ENCODE data around the gene ARHGEF19. TPM values are rescaled to one million over a fixed set of nuclear protein-coding genes. Genes with fewer than 3 reads are reported as not detected.

Gene ARHGEF19
- total RNA-seq, 2 donors from 2014 or later: 14.8 to 17.5 TPM

DNA sequence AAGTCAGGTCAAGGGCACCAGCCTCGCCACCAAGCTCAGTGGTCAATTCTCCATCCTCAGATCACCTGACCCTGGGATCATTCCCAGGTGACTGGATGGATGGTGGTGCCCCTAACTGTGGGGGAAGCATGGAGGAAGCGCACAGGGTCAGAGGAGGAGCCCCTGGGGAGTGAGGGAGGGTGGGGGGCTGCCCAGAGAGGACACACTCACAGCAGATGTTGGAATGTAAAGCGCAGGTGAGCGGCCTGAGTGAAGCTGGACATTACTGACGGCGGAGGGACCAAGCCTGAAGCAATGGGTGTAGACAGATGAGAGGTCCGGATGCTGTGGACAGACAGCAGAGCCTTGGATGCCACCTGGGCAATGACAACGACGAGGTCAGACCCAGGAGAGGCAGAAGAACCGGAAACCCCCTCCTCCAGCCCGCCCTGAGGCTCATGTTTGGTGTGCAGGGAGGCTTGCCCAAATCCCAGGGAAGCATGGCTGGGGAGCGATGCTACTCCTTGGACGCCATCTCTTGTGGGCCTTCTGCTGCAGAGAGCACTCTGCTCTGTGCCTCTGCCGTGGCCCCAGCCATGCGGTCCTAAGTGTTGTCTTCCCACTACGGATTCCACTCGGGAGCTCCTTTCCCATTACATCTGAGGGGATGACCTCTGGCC is 30.2 kb upstream of the ARHGEF19 start:
- no peak overlapping the region for H3K27ac Mint-ChIP-seq
- no peak overlapping the region for H3K4me3 Mint-ChIP-seq
- H3K27ac ChIP-seq (ENCODE audit: low read depth, low read length): no peak overlapping the region
- peaks cover 2% of the 10 kb centered on the region for H3K4me1 Mint-ChIP-seq
- no peak for DNase-seq
- no peaks in the 10 kb centered on the region for H3K9me3 ChIP-seq (ENCODE audit: control insufficient read depth, low read length)
- H3K36me3 Mint-ChIP-seq (ENCODE audit: low read depth): peaks cover 4% of the 10 kb centered on the region
- H3K27me3 Mint-ChIP-seq (ENCODE audit: insufficient read depth): no peaks in the 10 kb centered on the region
- H3K4me3 ChIP-seq (ENCODE audit: low read length): no peak overlapping the region
- WGBS, 2 experiments (ENCODE audit: insufficient coverage in 1 of 2, insufficient read length in 1 of 2): 92 to 93% methylated on average over 15 to 17 of the region's 17 CpGs
- H3K9me3 Mint-ChIP-seq: no peaks in the 10 kb centered on the region
- no peaks in the 10 kb centered on the region for H3K27me3 ChIP-seq (ENCODE audit: control insufficient read depth, insufficient read depth, low read length, poor library complexity, severe bottlenecking)
- no peak overlapping the region for H3K9ac ChIP-seq (ENCODE audit: extremely low read depth, low read length, poor library complexity, severe bottlenecking)
- H3K4me1 ChIP-seq (ENCODE audit: control insufficient read depth, insufficient read depth, low read length): no peaks in the 10 kb centered on the region
- TF ChIP-seq, protein P1, sequence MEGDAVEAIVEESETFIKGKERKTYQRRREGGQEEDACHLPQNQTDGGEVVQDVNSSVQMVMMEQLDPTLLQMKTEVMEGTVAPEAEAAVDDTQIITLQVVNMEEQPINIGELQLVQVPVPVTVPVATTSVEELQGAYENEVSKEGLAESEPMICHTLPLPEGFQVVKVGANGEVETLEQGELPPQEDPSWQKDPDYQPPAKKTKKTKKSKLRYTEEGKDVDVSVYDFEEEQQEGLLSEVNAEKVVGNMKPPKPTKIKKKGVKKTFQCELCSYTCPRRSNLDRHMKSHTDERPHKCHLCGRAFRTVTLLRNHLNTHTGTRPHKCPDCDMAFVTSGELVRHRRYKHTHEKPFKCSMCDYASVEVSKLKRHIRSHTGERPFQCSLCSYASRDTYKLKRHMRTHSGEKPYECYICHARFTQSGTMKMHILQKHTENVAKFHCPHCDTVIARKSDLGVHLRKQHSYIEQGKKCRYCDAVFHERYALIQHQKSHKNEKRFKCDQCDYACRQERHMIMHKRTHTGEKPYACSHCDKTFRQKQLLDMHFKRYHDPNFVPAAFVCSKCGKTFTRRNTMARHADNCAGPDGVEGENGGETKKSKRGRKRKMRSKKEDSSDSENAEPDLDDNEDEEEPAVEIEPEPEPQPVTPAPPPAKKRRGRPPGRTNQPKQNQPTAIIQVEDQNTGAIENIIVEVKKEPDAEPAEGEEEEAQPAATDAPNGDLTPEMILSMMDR (conservative IDR thresholded peaks at IDR 0.05): no peak
- peaks cover 7% of the 10 kb centered on the region for H3K36me3 ChIP-seq (ENCODE audit: control insufficient read depth, insufficient read depth, low read length)

DNA sequence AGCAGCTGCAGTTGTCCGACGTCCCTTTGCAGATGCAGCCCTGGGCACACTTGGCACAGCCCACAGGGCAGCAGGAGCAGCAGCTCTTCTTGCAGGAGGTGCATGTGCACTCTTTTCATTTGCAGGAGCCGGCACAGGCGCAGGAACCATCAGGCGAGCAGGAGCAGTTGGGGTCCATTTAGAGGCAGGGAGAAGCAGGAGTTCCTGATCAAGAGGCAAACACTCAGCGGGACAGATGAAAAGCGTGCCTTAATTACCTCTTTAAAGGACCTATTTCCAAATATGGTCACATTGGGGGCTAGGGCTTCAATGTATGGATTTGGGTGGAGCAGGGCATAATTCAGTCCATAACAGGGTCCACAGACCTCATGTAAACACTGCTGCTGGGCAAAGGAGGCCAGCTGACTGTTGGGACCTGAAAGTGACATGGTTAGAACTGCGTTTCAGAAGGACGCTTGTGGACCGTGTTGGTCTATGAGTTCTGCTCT is 28.8 kb upstream of the ARHGEF19 start:
- Histone ChIP-seq H3K36me3 (ENCODE audit: control insufficient read depth, insufficient read depth, low read length) (no peaks in the 10 kb centered on the region), H3K4me3 (ENCODE audit: low read length) (no peak overlapping the region), H3K9ac (ENCODE audit: extremely low read depth, low read length, poor library complexity, severe bottlenecking) (no peak overlapping the region), H3K27ac (ENCODE audit: low read depth, low read length) (no peak overlapping the region), H3K4me1 (ENCODE audit: control insufficient read depth, insufficient read depth, low read length) (peaks cover 5% of the 10 kb centered on the region), H3K9me3 (ENCODE audit: control insufficient read depth, low read length) (no peaks in the 10 kb centered on the region), H3K27me3 (ENCODE audit: control insufficient read depth, insufficient read depth, low read length, poor library complexity, severe bottlenecking) (no peaks in the 10 kb centered on the region)
- Mint-ChIP-seq H3K36me3 (ENCODE audit: low read depth) (no peaks in the 10 kb centered on the region), H3K27ac (no peak overlapping the region), H3K27me3 (ENCODE audit: insufficient read depth) (no peaks in the 10 kb centered on the region), H3K9me3 (no peaks in the 10 kb centered on the region), H3K4me1 (peaks cover 11% of the 10 kb centered on the region), H3K4me3 (no peak overlapping the region)
- WGBS, 2 experiments (ENCODE audit: insufficient coverage in 1 of 2, insufficient read length in 1 of 2): 86 to 94% methylated on average over 10 of the region's 10 CpGs
- no peak for DNase-seq
- TF ChIP-seq, protein P1 (conservative IDR thresholded peaks at IDR 0.05): no peak

DNA sequence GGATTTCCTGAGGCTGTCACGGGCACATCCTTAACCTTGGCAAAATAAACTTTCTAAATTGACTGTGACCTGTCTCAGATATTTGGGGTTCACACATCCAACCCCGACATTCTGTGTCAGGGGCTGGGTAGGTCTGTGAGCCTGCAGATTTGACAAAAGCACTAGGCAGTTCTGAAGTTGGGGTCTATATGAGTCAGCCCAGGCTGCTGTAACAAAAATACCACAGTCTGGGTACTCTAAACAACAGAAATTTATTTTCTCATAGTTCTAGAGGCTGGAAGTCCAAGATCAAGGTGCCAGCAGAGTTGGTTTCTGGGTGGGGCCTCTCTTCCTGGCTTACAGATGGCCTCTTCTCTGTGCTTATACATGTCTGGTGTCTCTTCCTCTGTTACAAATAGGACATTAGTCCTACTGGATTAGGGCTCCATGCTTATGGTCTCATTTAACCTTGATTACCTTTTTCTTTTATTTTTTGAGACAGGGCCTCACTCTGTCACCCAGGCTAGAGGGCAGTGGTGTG is 27.6 kb upstream of the ARHGEF19 start:
- Mint-ChIP-seq H3K27ac (no peak overlapping the region), H3K27me3 (ENCODE audit: insufficient read depth) (no peaks in the 10 kb centered on the region), H3K4me3 (no peak overlapping the region), H3K36me3 (ENCODE audit: low read depth) (no peaks in the 10 kb centered on the region), H3K9me3 (no peaks in the 10 kb centered on the region), H3K4me1 (peaks cover 12% of the 10 kb centered on the region)
- Histone ChIP-seq H3K4me1 (ENCODE audit: control insufficient read depth, insufficient read depth, low read length) (peaks cover 5% of the 10 kb centered on the region), H3K9ac (ENCODE audit: extremely low read depth, low read length, poor library complexity, severe bottlenecking) (no peak overlapping the region), H3K36me3 (ENCODE audit: control insufficient read depth, insufficient read depth, low read length) (no peaks in the 10 kb centered on the region), H3K27me3 (ENCODE audit: control insufficient read depth, insufficient read depth, low read length, poor library complexity, severe bottlenecking) (no peaks in the 10 kb centered on the region), H3K27ac (ENCODE audit: low read depth, low read length) (no peak overlapping the region), H3K4me3 (ENCODE audit: low read length) (no peak overlapping the region), H3K9me3 (ENCODE audit: control insufficient read depth, low read length) (no peaks in the 10 kb centered on the region)
- DNase-seq: no peak
- TF ChIP-seq, protein P1 (conservative IDR thresholded peaks at IDR 0.05): no peak
- 92 to 93% methylated on average over 2 of the region's 2 CpGs for WGBS, 2 experiments (ENCODE audit: insufficient coverage in 1 of 2, insufficient read length in 1 of 2)
